ENCODE data around the gene CACNA2D3. TPM values are rescaled to one million over a fixed set of nuclear protein-coding genes. Genes with fewer than 3 reads are reported as not detected.

Gene CACNA2D3
- total RNA-seq, 2 experiments from 2014 or later = not detected

GRCh38 chr3:54696313-54696712 lies 574.0 kb downstream of the CACNA2D3 start:
- no peak for DNase-seq (ENCODE audit: low spot score)
- H3K36me3 ChIP-seq (ENCODE audit: insufficient read depth, low read length) = no peaks in the 10 kb centered on the region
- ChIA-PET POLR2A (no interaction called here), CTCF (ENCODE audit: unreplicated experiment) (no interaction called here)
- intact Hi-C loops (cut with micrococcal nuclease; ENCODE audit: unreplicated experiment) = no loop called here
- H3K4me1 ChIP-seq (ENCODE audit: insufficient read depth, low read length, poor library complexity, severe bottlenecking) = no peaks in the 10 kb centered on the region
- no peaks in the 10 kb centered on the region for H4K20me1 ChIP-seq (ENCODE audit: insufficient read depth, low read length)
- H3K9me2 ChIP-seq (ENCODE audit: insufficient read depth, low read length) = no peaks in the 10 kb centered on the region
- H3K4me3 ChIP-seq (ENCODE audit: low read depth, low read length, poor library complexity, severe bottlenecking) = no peak overlapping the region
- no TSS peak for BruUV-seq (replicated peaks)
- no peaks in the 10 kb centered on the region for H3K9me3 ChIP-seq (ENCODE audit: low read length)
- H3K27ac ChIP-seq (ENCODE audit: low read depth, low read length, poor library complexity, severe bottlenecking) = no peak overlapping the region
- H3K4me2 ChIP-seq (ENCODE audit: low read length) = no peak overlapping the region
- no peaks in the 10 kb centered on the region for H3K79me2 ChIP-seq (ENCODE audit: insufficient read depth, low read depth, low read length)
- no peak overlapping the region for H2AFZ ChIP-seq (ENCODE audit: low read length)
- TF ChIP-seq CTCF (conservative IDR thresholded peaks at IDR 0.05; ENCODE audit: low read length) (no peak), EZH2phosphoT487 (IDR thresholded peaks at IDR 0.05; ENCODE audit: borderline replicate concordance, low read depth, low read length) (no peak)

- BruUV-seq (replicated peaks) = no TSS peak
- no peaks in the 10 kb centered on the region for H3K9me2 ChIP-seq (ENCODE audit: insufficient read depth, low read length)
- no peak for TF ChIP-seq CTCF (conservative IDR thresholded peaks at IDR 0.05; ENCODE audit: low read length)
- TF ChIP-seq EZH2phosphoT487 (IDR thresholded peaks at IDR 0.05; ENCODE audit: borderline replicate concordance, low read depth, low read length) = no peak
- H3K27ac ChIP-seq (ENCODE audit: low read depth, low read length, poor library complexity, severe bottlenecking) = no peak overlapping the region
- no peaks in the 10 kb centered on the region for H3K9me3 ChIP-seq (ENCODE audit: low read length)
- ChIA-PET POLR2A (no interaction called here), CTCF (ENCODE audit: unreplicated experiment) (no interaction called here)
- intact Hi-C loops (cut with micrococcal nuclease; ENCODE audit: unreplicated experiment) = no loop called here
- no peaks in the 10 kb centered on the region for H3K36me3 ChIP-seq (ENCODE audit: insufficient read depth, low read length)
- DNase-seq (ENCODE audit: low spot score) = no peak
- H3K4me2 ChIP-seq (ENCODE audit: low read length) = no peak overlapping the region
- H3K79me2 ChIP-seq (ENCODE audit: insufficient read depth, low read depth, low read length) = no peaks in the 10 kb centered on the region
- H3K4me3 ChIP-seq (ENCODE audit: low read depth, low read length, poor library complexity, severe bottlenecking) = no peak overlapping the region
- no peak overlapping the region for H2AFZ ChIP-seq (ENCODE audit: low read length)
- no peaks in the 10 kb centered on the region for H4K20me1 ChIP-seq (ENCODE audit: insufficient read depth, low read length)
- H3K4me1 ChIP-seq (ENCODE audit: insufficient read depth, low read length, poor library complexity, severe bottlenecking) = no peaks in the 10 kb centered on the region
These were observed 575.7 kb downstream of the CACNA2D3 start for GRCh38 chr3:54698054-54698453.

- Histone ChIP-seq H3K4me3 (ENCODE audit: low read depth, low read length, poor library complexity, severe bottlenecking) (no peak overlapping the region), H4K20me1 (ENCODE audit: insufficient read depth, low read length) (no peaks in the 10 kb centered on the region), H3K9me3 (ENCODE audit: low read length) (no peaks in the 10 kb centered on the region), H3K4me1 (ENCODE audit: insufficient read depth, low read length, poor library complexity, severe bottlenecking) (no peaks in the 10 kb centered on the region), H2AFZ (ENCODE audit: low read length) (no peak overlapping the region), H3K36me3 (ENCODE audit: insufficient read depth, low read length) (no peaks in the 10 kb centered on the region), H3K27ac (ENCODE audit: low read depth, low read length, poor library complexity, severe bottlenecking) (no peak overlapping the region), H3K4me2 (ENCODE audit: low read length) (no peak overlapping the region), H3K79me2 (ENCODE audit: insufficient read depth, low read depth, low read length) (no peaks in the 10 kb centered on the region), H3K9me2 (ENCODE audit: insufficient read depth, low read length) (no peaks in the 10 kb centered on the region)
- POLR2A ChIA-PET = interaction anchor here (1.1 kb wide), 1 partner anchor 72 kb away, joined by 3 read pairs; no protein-coding TSS in a partner anchor
- CTCF ChIA-PET (ENCODE audit: unreplicated experiment) = no interaction called here
- no TSS peak for BruUV-seq (replicated peaks)
- TF ChIP-seq CTCF (conservative IDR thresholded peaks at IDR 0.05; ENCODE audit: low read length) (no peak), EZH2phosphoT487 (IDR thresholded peaks at IDR 0.05; ENCODE audit: borderline replicate concordance, low read depth, low read length) (no peak)
- no peak for DNase-seq (ENCODE audit: low spot score)
- intact Hi-C loops (cut with micrococcal nuclease; ENCODE audit: unreplicated experiment) = no loop called here
These were observed 581.6 kb downstream of the CACNA2D3 start for GRCh38 chr3:54703923-54704322.
